Measurements from ENCODE around the gene GNG7. TPM values are rescaled to one million over a fixed set of nuclear protein-coding genes. Genes with fewer than 3 reads are reported as not detected.

The GNG7 gene
- total and polyA plus RNA-seq, 10 of the 15 experiments (the other 5 are each of a cell fraction or from before 2014, with no cell fraction given), result 1.9 to 13.6 (median 6.5) TPM

GRCh38 chr19:2686360-2686759 lies 16.1 kb downstream of the GNG7 start (continued):
- TF ChIP-seq ATF7 (IDR thresholded peaks at IDR 0.05; ENCODE audit: low read depth), result no peak
- TF ChIP-seq RELA (IDR thresholded peaks at IDR 0.05; ENCODE audit: borderline replicate concordance, partially characterized antibody), result no peak
- TF ChIP-seq ELK1 (IDR thresholded peaks at IDR 0.05; ENCODE audit: low read depth, low read length), result no peak
- no peak for TF ChIP-seq ESRRA (IDR thresholded peaks at IDR 0.05; ENCODE audit: low read length)
- no peak for TF ChIP-seq ZNF207 (IDR thresholded peaks at IDR 0.05; ENCODE audit: borderline replicate concordance)
- TF ChIP-seq POU2F2 (IDR thresholded peaks at IDR 0.05; ENCODE audit: borderline replicate concordance, low read depth, low read length), result no peak
- no peak for TF ChIP-seq CHD4 (IDR thresholded peaks at IDR 0.05)
- TF ChIP-seq BACH1 (IDR thresholded peaks at IDR 0.05; ENCODE audit: borderline replicate concordance), result no peak

- ChIA-PET CTCF (interaction anchor here (1.0 kb wide), 1 partner anchor 14 kb away, joined by 3 read pairs; no protein-coding TSS in a partner anchor), RAD21 (ENCODE audit: unreplicated experiment) (no interaction called here), POLR2A (no interaction called here), SMC1A (ENCODE audit: uncharacterized antibody, unreplicated experiment) (no interaction called here)
- intact Hi-C loops (cut with micrococcal nuclease; ENCODE audit: unreplicated experiment) (no loop called here), in situ Hi-C loops (cut with MboI) (no loop called here)
- Histone ChIP-seq H3K9me3 (replicated peaks; ENCODE audit: control insufficient read depth, insufficient read depth, low read length) (peaks cover 2% of the 10 kb centered on the region; the same call in 2 of the 3 replicates), H3K27me3 (replicated peaks in 1 of 2; ENCODE audit: control insufficient read depth in 2 of 2, insufficient read depth in 2 of 2, low read length in 1 of 2) (no peaks in the 10 kb centered on the region), H4K20me1 (ENCODE audit: control insufficient read depth, insufficient read depth) (no peaks in the 10 kb centered on the region), H3K9ac (ENCODE audit: control insufficient read depth, insufficient read depth, low read length) (no peak overlapping the region), H3K79me2 (ENCODE audit: control insufficient read depth, insufficient read depth, low read length) (peaks cover 2% of the 10 kb centered on the region), H3K36me3 (ENCODE audit: control insufficient read depth in 2 of 2, insufficient read depth in 2 of 2, low read length in 1 of 2) (peaks cover 0 to 3% of the 10 kb centered on the region in 2 experiments; a peak in 1 of 4 replicates), H3K27ac (ENCODE audit: control insufficient read depth, insufficient read depth) (no peak overlapping the region), H3K4me1 (ENCODE audit: control insufficient read depth, insufficient read depth, low read length) (peaks cover 21% of the 10 kb centered on the region), H3K4me2 (ENCODE audit: control insufficient read depth, insufficient read depth) (no peak overlapping the region), H2AFZ (ENCODE audit: control insufficient read depth, low read depth, low read length) (no peak overlapping the region), H3K4me3 (no peak overlapping the region)
- FAIRE-seq (no peak), ATAC-seq (no peak), DNase-seq (ENCODE audit: low read depth, low spot score) (no peak)
- WGBS (ENCODE audit: insufficient coverage, insufficient replicate concordance, low lambda C conversion rate, missing lambda C conversion rate), result 90% methylated on average over 6 of the region's 6 CpGs
- BruUV-seq (replicated peaks), result no TSS peak
- TF ChIP-seq SIN3A (IDR thresholded peaks at IDR 0.05; ENCODE audit: low read depth, low read length) (no peak), IRF3 (IDR thresholded peaks at IDR 0.05) (no peak), CBX3 (IDR thresholded peaks at IDR 0.05; ENCODE audit: borderline replicate concordance, low read depth) (no peak), ZNF687 (IDR thresholded peaks at IDR 0.05) (no peak), TARDBP (IDR thresholded peaks at IDR 0.05; ENCODE audit: borderline replicate concordance) (no peak), NFYA (IDR thresholded peaks at IDR 0.05; ENCODE audit: borderline replicate concordance, low read depth, low read length) (no peak)
- TF ChIP-seq, protein P1, sequence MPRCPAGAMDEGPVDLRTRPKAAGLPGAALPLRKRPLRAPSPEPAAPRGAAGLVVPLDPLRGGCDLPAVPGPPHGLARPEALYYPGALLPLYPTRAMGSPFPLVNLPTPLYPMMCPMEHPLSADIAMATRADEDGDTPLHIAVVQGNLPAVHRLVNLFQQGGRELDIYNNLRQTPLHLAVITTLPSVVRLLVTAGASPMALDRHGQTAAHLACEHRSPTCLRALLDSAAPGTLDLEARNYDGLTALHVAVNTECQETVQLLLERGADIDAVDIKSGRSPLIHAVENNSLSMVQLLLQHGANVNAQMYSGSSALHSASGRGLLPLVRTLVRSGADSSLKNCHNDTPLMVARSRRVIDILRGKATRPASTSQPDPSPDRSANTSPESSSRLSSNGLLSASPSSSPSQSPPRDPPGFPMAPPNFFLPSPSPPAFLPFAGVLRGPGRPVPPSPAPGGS (IDR thresholded peaks at IDR 0.05; ENCODE audit: borderline replicate concordance, insufficient read depth, low read depth, low read length, poor library complexity, severe bottlenecking), result no peak
Observed at GRCh38 chr19:2685204-2685704, 17.2 kb downstream of the GNG7 start.

All from GM12878 (cell line).